Suprapubic skin (tissue), 3 donors: ENCODE measurements around the gene PPP3R1.

Source experiments
- EP300 ChIP-seq: sonication (generic); formaldehyde crosslinking; IDR thresholded peaks from one replicate; pipeline ENCODE4 v1.6.1; 2017; ENCODE audit warnings: antibody characterized with exemption
- POLR2A ChIP-seq, 2 donors: fragments of 450-650 bp; IDR thresholded peaks; one replicate each; pipeline ENCODE4 v1.6.1; 2017; ENCODE audit warnings: antibody characterized with exemption in 2 of 2, mild to moderate bottlenecking in 2 of 2, moderate library complexity in 2 of 2
- TF ChIP-seq, protein P1 (sequence below), 2 donors: fragments of 200-600 bp in 1 of 2; fragments of 450-650 bp in 1 of 2; sonication (generic) in 1 of 2; IDR thresholded peaks; one replicate each; pipeline ENCODE4 v1.5.1; 2016 to 2019; ENCODE audit warnings: antibody characterized with exemption in 2 of 2, mild to moderate bottlenecking in 1 of 2, moderate library complexity in 1 of 2

DNA sequence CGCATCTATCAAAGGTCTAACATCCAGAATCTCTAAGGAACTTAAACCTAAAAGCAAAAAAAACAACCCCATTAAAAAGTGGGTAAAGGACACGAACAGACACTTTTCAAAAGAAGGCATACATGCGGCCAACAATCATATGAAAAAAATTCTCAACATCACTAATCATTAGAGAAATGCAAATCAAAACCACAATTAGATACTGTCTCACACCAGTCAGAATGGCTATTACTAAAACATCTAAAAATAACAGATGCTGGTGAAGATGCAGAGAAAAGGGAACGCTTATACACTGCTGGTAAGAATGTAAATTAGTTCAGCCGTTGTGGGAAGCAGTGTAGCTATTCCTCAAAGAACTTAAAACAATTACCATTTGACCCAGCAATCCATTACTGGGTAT is 38.0 kb downstream of the PPP3R1 start:
- TF ChIP-seq, protein P1, sequence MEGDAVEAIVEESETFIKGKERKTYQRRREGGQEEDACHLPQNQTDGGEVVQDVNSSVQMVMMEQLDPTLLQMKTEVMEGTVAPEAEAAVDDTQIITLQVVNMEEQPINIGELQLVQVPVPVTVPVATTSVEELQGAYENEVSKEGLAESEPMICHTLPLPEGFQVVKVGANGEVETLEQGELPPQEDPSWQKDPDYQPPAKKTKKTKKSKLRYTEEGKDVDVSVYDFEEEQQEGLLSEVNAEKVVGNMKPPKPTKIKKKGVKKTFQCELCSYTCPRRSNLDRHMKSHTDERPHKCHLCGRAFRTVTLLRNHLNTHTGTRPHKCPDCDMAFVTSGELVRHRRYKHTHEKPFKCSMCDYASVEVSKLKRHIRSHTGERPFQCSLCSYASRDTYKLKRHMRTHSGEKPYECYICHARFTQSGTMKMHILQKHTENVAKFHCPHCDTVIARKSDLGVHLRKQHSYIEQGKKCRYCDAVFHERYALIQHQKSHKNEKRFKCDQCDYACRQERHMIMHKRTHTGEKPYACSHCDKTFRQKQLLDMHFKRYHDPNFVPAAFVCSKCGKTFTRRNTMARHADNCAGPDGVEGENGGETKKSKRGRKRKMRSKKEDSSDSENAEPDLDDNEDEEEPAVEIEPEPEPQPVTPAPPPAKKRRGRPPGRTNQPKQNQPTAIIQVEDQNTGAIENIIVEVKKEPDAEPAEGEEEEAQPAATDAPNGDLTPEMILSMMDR (IDR thresholded peaks at IDR 0.05): no peak
- no peak for TF ChIP-seq POLR2A (IDR thresholded peaks at IDR 0.05)
- TF ChIP-seq EP300: no peak
